Measurements from ENCODE around the gene IDI2.
"Not testable (repeated sequence)": the region's sequence is repeated elsewhere in the genome, so short reads cannot be mapped to it uniquely, and the experiment has no call there.

IDI2 gene

GRCh38 chr10:1025683-1026082 is at the start of gene IDI2:
Gene IDI2, minus strand, starts transcription at chr10:1025859. Its CDS starts 1,136 bp downstream, at chr10:1024723.
- no peak for DNase-seq (ENCODE audit: low spot score)

GRCh38 chr10:1074748-1075308 is 49.2 kb upstream of the IDI2 start:
- DNase-seq (ENCODE audit: low spot score), result peak; percentile 20

- no peak for DNase-seq (ENCODE audit: low spot score)
Observed at GRCh38 chr10:1074052-1074747, 48.5 kb upstream of the IDI2 start.

- no peak for DNase-seq (ENCODE audit: low spot score)
Observed at GRCh38 chr10:1070919-1071318, 45.3 kb upstream of the IDI2 start.

GRCh38 chr10:1068380-1069361 is 43.0 kb upstream of the IDI2 start:
- no peak for DNase-seq (ENCODE audit: low spot score)

- DNase-seq (ENCODE audit: low spot score), result not testable (repeated sequence)
Observed at GRCh38 chr10:1066734-1067133, 41.1 kb upstream of the IDI2 start.

GRCh38 chr10:1064964-1065247 is 39.2 kb upstream of the IDI2 start:
- DNase-seq (ENCODE audit: low spot score), result no peak

- DNase-seq (ENCODE audit: low spot score), result no peak
Observed at GRCh38 chr10:1063232-1063865, 37.7 kb upstream of the IDI2 start.

- DNase-seq (ENCODE audit: low spot score), result no peak
Observed at GRCh38 chr10:1061930-1062774, 36.5 kb upstream of the IDI2 start.

- DNase-seq (ENCODE audit: low spot score), result no peak
Observed at GRCh38 chr10:1059902-1060301, 34.2 kb upstream of the IDI2 start.

- no peak for DNase-seq (ENCODE audit: low spot score)
Observed at GRCh38 chr10:1058017-1058416, 32.4 kb upstream of the IDI2 start.

- DNase-seq (ENCODE audit: low spot score), result no peak
Observed at GRCh38 chr10:1057106-1057657, 31.5 kb upstream of the IDI2 start.

GRCh38 chr10:1056326-1057105 is 30.9 kb upstream of the IDI2 start, which contains the start of gene WDR37:
Gene WDR37, plus strand, starts transcription at chr10:1056385. Its CDS starts 15,771 bp downstream, at chr10:1072156.
- DNase-seq (ENCODE audit: low spot score), result peak; percentile 85

- no peak for DNase-seq (ENCODE audit: low spot score)
Observed at GRCh38 chr10:1054684-1055083, 29.0 kb upstream of the IDI2 start.

- no peak for DNase-seq (ENCODE audit: low spot score)
Observed at GRCh38 chr10:1050554-1050953, 24.9 kb upstream of the IDI2 start.

GRCh38 chr10:1050145-1050544 is 24.5 kb upstream of the IDI2 start:
- DNase-seq (ENCODE audit: low spot score), result peak; percentile 61

- no peak for DNase-seq (ENCODE audit: low spot score)
Observed at GRCh38 chr10:1049425-1049958, 23.8 kb upstream of the IDI2 start.

GRCh38 chr10:1048732-1049424 is 23.2 kb upstream of the IDI2 start, which contains the start of gene IDI1:
Gene IDI1, minus strand, starts transcription at chr10:1049119. Its CDS starts 116 bp downstream, at chr10:1049003.
- peak; percentile 95 for DNase-seq (ENCODE audit: low spot score)

- DNase-seq (ENCODE audit: low spot score), result no peak
Observed at GRCh38 chr10:1048349-1048731, 22.7 kb upstream of the IDI2 start.

All from hematopoietic multipotent progenitor cell treated with erythropoietin and hydrocortisone succinate and interleukin-3 and kit ligand, for 15 days (in vitro differentiated cells).